Inferior parietal cortex (tissue), 1 donor: ENCODE results near the gene SMAD1.
"Not testable (repeated sequence)": the region's sequence is repeated elsewhere in the genome, so short reads cannot be mapped to it uniquely, and the experiment has no call there.

Experiments used
- DNase-seq: peaks from one replicate; pipeline ENCODE4 v3.0.0-alpha.2; 2016; ENCODE audit errors: extremely low spot score

Gene SMAD1

GRCh38 chr4:145528601-145529000, 46.9 kb downstream of the SMAD1 start:
- no peak for DNase-seq

GRCh38 chr4:145530189-145530588, 48.5 kb downstream of the SMAD1 start:
- DNase-seq = no peak

- DNase-seq = no peak
These were observed 49.0 kb downstream of the SMAD1 start for GRCh38 chr4:145530662-145531061.

GRCh38 chr4:145531223-145531622, 49.6 kb downstream of the SMAD1 start:
- DNase-seq = peak; percentile 53

- no peak for DNase-seq
These were observed 50.2 kb downstream of the SMAD1 start for GRCh38 chr4:145531859-145532258.

- no peak for DNase-seq
These were observed 51.3 kb downstream of the SMAD1 start for GRCh38 chr4:145533001-145533400.

- not testable (repeated sequence) for DNase-seq
These were observed 51.8 kb downstream of the SMAD1 start for GRCh38 chr4:145533415-145533814.

- DNase-seq = no peak
These were observed 52.3 kb downstream of the SMAD1 start for GRCh38 chr4:145533961-145534360.

- DNase-seq = no peak
These were observed 53.5 kb downstream of the SMAD1 start for GRCh38 chr4:145535202-145535601.

GRCh38 chr4:145536044-145536443, 54.4 kb downstream of the SMAD1 start:
- no peak for DNase-seq

- no peak for DNase-seq
These were observed 56.9 kb downstream of the SMAD1 start for GRCh38 chr4:145538596-145538995.

GRCh38 chr4:145539671-145540070, 58.0 kb downstream of the SMAD1 start:
- DNase-seq = no peak

- DNase-seq = no peak
These were observed 58.6 kb downstream of the SMAD1 start for GRCh38 chr4:145540235-145540634.

GRCh38 chr4:145541346-145541745, 59.7 kb downstream of the SMAD1 start:
- no peak for DNase-seq

- DNase-seq = no peak
These were observed 63.4 kb downstream of the SMAD1 start for GRCh38 chr4:145545031-145545430.

GRCh38 chr4:145545538-145546174, 64.0 kb downstream of the SMAD1 start:
- no peak for DNase-seq

- DNase-seq = no peak
These were observed 64.7 kb downstream of the SMAD1 start for GRCh38 chr4:145546175-145546915.

GRCh38 chr4:145551660-145552059, 70.0 kb downstream of the SMAD1 start:
- no peak for DNase-seq

GRCh38 chr4:145552181-145552822, 70.6 kb downstream of the SMAD1 start:
- DNase-seq = no peak

- no peak for DNase-seq
These were observed 71.7 kb downstream of the SMAD1 start for GRCh38 chr4:145553375-145553774.

- DNase-seq = no peak
These were observed 73.0 kb downstream of the SMAD1 start for GRCh38 chr4:145554691-145555090.

GRCh38 chr4:145557720-145558119, 76.1 kb downstream of the SMAD1 start:
- peak; percentile 71 for DNase-seq
